Measurements from ENCODE around the gene IFNLR1. TPM values are rescaled to one million over a fixed set of nuclear protein-coding genes. Genes with fewer than 3 reads are reported as not detected.

The IFNLR1 gene
- total RNA-seq, 1 donor from 2014 or later, result 0.47 TPM

DNA sequence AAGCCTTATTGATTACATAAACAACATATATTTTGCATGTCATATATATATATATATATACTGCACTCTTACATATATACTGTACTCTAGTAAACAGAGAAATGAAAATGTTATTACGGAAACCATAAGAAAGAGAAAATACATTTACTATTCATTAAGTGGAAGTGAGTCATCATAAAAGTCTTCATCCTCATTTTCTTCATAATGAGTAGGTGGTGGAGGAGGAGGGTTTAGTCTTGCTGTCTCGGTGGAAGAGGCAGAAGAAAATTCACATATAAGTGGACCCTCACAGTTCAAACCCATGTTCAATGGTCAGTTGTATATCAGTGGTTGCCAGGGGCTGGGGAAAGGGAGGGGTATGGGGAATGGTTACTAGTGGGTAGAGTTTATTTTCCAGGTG lies 8.0 kb upstream of the IFNLR1 start:
- peaks cover 5% of the 10 kb centered on the region for H3K4me1 Mint-ChIP-seq (ENCODE audit: low read depth, unreplicated experiment)
- H3K27me3 Mint-ChIP-seq (ENCODE audit: unreplicated experiment), result peaks cover 2% of the 10 kb centered on the region
- H3K9me3 Mint-ChIP-seq (ENCODE audit: unreplicated experiment), result peaks cover 1% of the 10 kb centered on the region
- TF ChIP-seq, protein P1, sequence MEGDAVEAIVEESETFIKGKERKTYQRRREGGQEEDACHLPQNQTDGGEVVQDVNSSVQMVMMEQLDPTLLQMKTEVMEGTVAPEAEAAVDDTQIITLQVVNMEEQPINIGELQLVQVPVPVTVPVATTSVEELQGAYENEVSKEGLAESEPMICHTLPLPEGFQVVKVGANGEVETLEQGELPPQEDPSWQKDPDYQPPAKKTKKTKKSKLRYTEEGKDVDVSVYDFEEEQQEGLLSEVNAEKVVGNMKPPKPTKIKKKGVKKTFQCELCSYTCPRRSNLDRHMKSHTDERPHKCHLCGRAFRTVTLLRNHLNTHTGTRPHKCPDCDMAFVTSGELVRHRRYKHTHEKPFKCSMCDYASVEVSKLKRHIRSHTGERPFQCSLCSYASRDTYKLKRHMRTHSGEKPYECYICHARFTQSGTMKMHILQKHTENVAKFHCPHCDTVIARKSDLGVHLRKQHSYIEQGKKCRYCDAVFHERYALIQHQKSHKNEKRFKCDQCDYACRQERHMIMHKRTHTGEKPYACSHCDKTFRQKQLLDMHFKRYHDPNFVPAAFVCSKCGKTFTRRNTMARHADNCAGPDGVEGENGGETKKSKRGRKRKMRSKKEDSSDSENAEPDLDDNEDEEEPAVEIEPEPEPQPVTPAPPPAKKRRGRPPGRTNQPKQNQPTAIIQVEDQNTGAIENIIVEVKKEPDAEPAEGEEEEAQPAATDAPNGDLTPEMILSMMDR (IDR thresholded peaks at IDR 0.05; ENCODE audit: partially characterized antibody, unreplicated experiment), result no peak
- H3K4me3 Mint-ChIP-seq (ENCODE audit: unreplicated experiment), result no peak overlapping the region
- H3K36me3 Mint-ChIP-seq (ENCODE audit: unreplicated experiment), result no peaks in the 10 kb centered on the region
- no peak for DNase-seq
- H3K27ac Mint-ChIP-seq (ENCODE audit: unreplicated experiment), result no peak overlapping the region

DNA sequence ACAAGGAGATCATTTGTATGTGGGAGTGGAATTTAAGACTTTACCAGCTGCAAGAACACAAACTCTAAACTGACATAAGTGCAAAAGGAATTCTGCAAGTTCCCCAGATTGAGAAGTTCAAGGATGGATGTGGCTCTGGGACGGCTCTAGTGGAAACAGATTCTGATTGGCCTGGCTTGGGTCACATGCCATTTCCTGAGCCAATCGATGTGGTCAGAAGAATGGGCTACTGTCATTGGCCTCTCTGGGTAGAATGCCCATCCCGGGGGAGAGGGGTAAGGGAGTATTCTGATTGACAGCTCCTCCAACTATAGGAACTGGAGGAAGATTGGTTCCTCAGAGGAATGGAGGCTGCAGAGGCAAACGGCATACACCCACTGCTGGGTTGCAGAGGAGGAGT lies 6.0 kb upstream of the IFNLR1 start:
- DNase-seq, result no peak
- Mint-ChIP-seq H3K9me3 (ENCODE audit: unreplicated experiment) (peaks cover 3% of the 10 kb centered on the region), H3K27ac (ENCODE audit: unreplicated experiment) (no peak overlapping the region), H3K36me3 (ENCODE audit: unreplicated experiment) (no peaks in the 10 kb centered on the region), H3K4me3 (ENCODE audit: unreplicated experiment) (no peak overlapping the region), H3K27me3 (ENCODE audit: unreplicated experiment) (peaks cover 8% of the 10 kb centered on the region), H3K4me1 (ENCODE audit: low read depth, unreplicated experiment) (peaks cover 5% of the 10 kb centered on the region)
- TF ChIP-seq, protein P1 (IDR thresholded peaks at IDR 0.05; ENCODE audit: partially characterized antibody, unreplicated experiment), result no peak

- no peak for DNase-seq
- peaks cover 10% of the 10 kb centered on the region for H3K27me3 Mint-ChIP-seq (ENCODE audit: unreplicated experiment)
- H3K36me3 Mint-ChIP-seq (ENCODE audit: unreplicated experiment), result no peaks in the 10 kb centered on the region
- peaks cover 5% of the 10 kb centered on the region for H3K4me1 Mint-ChIP-seq (ENCODE audit: low read depth, unreplicated experiment)
- TF ChIP-seq, protein P1 (IDR thresholded peaks at IDR 0.05; ENCODE audit: partially characterized antibody, unreplicated experiment), result no peak
- no peak overlapping the region for H3K27ac Mint-ChIP-seq (ENCODE audit: unreplicated experiment)
- H3K4me3 Mint-ChIP-seq (ENCODE audit: unreplicated experiment), result no peak overlapping the region
- H3K9me3 Mint-ChIP-seq (ENCODE audit: unreplicated experiment), result peaks cover 3% of the 10 kb centered on the region
Observed at GRCh38 chr1:24191860-24192259, 4.8 kb upstream of the IFNLR1 start.

DNA sequence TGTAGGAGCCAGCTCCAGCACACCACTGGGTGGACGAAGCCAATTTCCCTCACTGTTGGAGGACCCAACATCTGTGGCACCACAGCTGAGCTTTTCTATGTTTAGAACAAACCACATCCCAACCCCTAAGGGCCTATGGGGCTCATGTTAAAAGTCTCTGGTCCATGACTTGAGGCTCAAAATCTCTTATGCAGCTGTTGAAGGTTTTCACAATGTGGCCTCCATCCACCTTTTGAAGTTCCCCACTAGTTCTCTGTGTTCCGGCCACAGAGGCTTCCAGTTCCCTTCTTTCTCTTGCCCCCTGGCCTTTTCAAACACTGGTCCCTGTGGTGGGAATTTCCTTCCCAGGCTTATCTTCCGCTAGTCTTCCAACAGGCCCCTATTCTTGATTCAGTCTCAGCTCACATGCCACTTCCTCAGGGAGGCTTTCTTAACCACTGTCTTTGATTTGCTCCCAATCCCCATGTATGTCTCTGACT lies 3.9 kb upstream of the IFNLR1 start:
- H3K4me1 Mint-ChIP-seq (ENCODE audit: low read depth, unreplicated experiment), result peaks cover 7% of the 10 kb centered on the region
- no peaks in the 10 kb centered on the region for H3K36me3 Mint-ChIP-seq (ENCODE audit: unreplicated experiment)
- TF ChIP-seq, protein P1 (IDR thresholded peaks at IDR 0.05; ENCODE audit: partially characterized antibody, unreplicated experiment), result no peak
- peaks cover 13% of the 10 kb centered on the region for H3K27me3 Mint-ChIP-seq (ENCODE audit: unreplicated experiment)
- no peak overlapping the region for H3K27ac Mint-ChIP-seq (ENCODE audit: unreplicated experiment)
- no peak for DNase-seq
- peaks cover 5% of the 10 kb centered on the region for H3K9me3 Mint-ChIP-seq (ENCODE audit: unreplicated experiment)
- no peak overlapping the region for H3K4me3 Mint-ChIP-seq (ENCODE audit: unreplicated experiment)

DNA sequence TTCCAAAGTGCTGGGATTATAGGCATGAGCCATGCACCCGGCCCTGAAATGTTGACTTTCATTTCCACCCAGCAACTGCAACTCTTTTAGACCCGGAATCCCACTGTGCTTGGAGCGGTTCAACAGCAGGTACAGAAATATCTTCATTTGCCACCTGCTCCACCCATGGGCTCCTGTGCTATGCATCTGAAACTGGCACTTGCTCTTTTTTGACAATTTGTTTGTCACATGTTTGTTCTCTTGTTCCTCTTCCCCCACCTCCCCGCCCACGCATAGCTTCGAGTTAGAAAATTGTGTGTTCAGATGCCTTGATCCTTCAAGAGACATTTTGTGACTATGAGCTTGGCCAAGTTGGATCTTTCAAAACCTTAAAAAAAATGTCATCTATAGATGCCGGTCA lies 2.4 kb upstream of the IFNLR1 start:
- Mint-ChIP-seq H3K9me3 (ENCODE audit: unreplicated experiment) (peaks cover 5% of the 10 kb centered on the region), H3K27ac (ENCODE audit: unreplicated experiment) (no peak overlapping the region), H3K4me1 (ENCODE audit: low read depth, unreplicated experiment) (peaks cover 7% of the 10 kb centered on the region), H3K36me3 (ENCODE audit: unreplicated experiment) (no peaks in the 10 kb centered on the region), H3K4me3 (ENCODE audit: unreplicated experiment) (no peak overlapping the region), H3K27me3 (ENCODE audit: unreplicated experiment) (peaks cover 13% of the 10 kb centered on the region)
- TF ChIP-seq, protein P1 (IDR thresholded peaks at IDR 0.05; ENCODE audit: partially characterized antibody, unreplicated experiment), result no peak
- no peak for DNase-seq
